GM19324 (cell line): ENCODE results near the gene ADAM33.

Source experiments
- ATAC-seq: cut with Tn5 transposase; IDR thresholded peaks from one replicate; pipeline ENCODE4 v1.9.1; 2021; ENCODE audit warnings: mild to moderate bottlenecking, moderate library complexity; ENCODE audit not compliant: unreplicated experiment, low FRiP score

Gene ADAM33

GRCh38 chr20:3681931-3682781, at the start of gene ADAM33:
Gene ADAM33, minus strand, starts transcription at chr20:3682010. Its CDS starts 6 bp downstream, at chr20:3682004.
- ATAC-seq: no peak

GRCh38 chr20:3730803-3731672, 49.2 kb upstream of the ADAM33 start:
- no peak for ATAC-seq

GRCh38 chr20:3729811-3730540, 48.2 kb upstream of the ADAM33 start:
- no peak for ATAC-seq

- ATAC-seq: no peak
These were observed 47.6 kb upstream of the ADAM33 start for GRCh38 chr20:3729378-3729777.

GRCh38 chr20:3728876-3729275, 47.1 kb upstream of the ADAM33 start:
- ATAC-seq: no peak

GRCh38 chr20:3728354-3728753, 46.5 kb upstream of the ADAM33 start:
- ATAC-seq: no peak

- ATAC-seq: no peak
These were observed 45.7 kb upstream of the ADAM33 start for GRCh38 chr20:3727401-3728021.

- ATAC-seq: no peak
These were observed 42.5 kb upstream of the ADAM33 start for GRCh38 chr20:3724356-3724755.

- no peak for ATAC-seq
These were observed 41.5 kb upstream of the ADAM33 start for GRCh38 chr20:3723284-3723683.

GRCh38 chr20:3721912-3722311, 40.1 kb upstream of the ADAM33 start:
- no peak for ATAC-seq

GRCh38 chr20:3720626-3721025, 38.8 kb upstream of the ADAM33 start:
- ATAC-seq: no peak

- ATAC-seq: no peak
These were observed 38.3 kb upstream of the ADAM33 start for GRCh38 chr20:3720068-3720467.

GRCh38 chr20:3719046-3719445, 37.2 kb upstream of the ADAM33 start:
- no peak for ATAC-seq

- ATAC-seq: no peak
These were observed 34.5 kb upstream of the ADAM33 start for GRCh38 chr20:3716195-3716834.

- ATAC-seq: no peak
These were observed 32.3 kb upstream of the ADAM33 start for GRCh38 chr20:3714092-3714491.

- no peak for ATAC-seq
These were observed 30.6 kb upstream of the ADAM33 start, which contains the start of gene SIGLEC1 for GRCh38 chr20:3712279-3712873. Gene SIGLEC1, minus strand, starts transcription at chr20:3712600. Its CDS starts 5,472 bp downstream, at chr20:3707128.

GRCh38 chr20:3711484-3711941, 29.7 kb upstream of the ADAM33 start:
- no peak for ATAC-seq

- ATAC-seq: no peak
These were observed 29.1 kb upstream of the ADAM33 start for GRCh38 chr20:3710703-3711483.
